ENCODE data around the gene STARD10. TPM values are rescaled to one million over a fixed set of nuclear protein-coding genes. Genes with fewer than 3 reads are reported as not detected.

The STARD10 gene
- total RNA-seq, 1 donor from 2014 or later: 38.4 TPM

DNA sequence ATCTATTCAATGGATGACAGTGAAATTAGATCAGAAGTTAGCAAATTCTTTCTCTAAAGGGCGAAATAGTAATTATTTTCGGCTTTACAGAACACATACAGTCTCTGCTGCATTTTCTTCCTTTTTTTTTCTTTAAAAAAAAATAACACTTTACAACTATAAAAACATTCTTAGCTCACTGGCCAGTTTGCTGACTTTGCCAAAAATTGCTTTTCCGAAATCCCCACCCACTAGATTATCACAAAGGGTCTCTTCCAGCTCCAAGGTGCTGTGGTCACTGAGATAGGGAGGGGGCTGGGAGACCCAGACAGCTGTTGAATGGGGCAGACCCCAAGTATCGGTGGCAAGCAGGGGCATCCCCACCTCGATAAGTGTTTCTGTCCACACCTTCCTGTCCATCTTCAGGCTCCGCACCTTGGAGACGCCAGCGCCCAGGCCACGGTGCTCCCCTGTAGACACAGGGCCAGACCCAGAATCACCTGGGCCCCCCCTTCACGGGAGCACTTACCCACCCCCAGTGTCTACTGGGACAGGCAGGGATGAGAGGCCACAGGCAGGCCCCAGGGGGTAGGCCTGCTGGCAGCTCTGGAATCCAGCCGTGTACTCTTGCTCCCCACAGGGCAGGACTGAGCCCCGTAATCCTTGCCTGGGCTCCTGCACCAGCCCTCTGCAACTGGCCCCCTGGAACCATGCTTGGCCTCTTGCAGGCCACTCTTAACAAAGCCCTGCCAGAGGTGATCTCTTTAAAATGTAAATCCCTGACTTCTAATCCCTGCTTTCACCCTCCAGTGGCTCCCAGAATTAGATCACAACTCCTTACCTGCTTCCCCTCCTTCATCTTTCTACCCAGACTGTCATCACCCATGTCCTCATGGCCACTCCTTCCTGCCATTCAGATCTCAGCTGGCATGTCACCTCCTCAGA is 88.1 kb downstream of the STARD10 start:
- H3K27me3 ChIP-seq (ENCODE audit: insufficient read depth, low read length): no peaks in the 10 kb centered on the region
- FAIRE-seq (no peak), DNase-seq (ENCODE audit: low read depth) (no peak)
- H3K4me1 Mint-ChIP-seq (ENCODE audit: low read depth, unreplicated experiment): peaks cover 15% of the 10 kb centered on the region
- H3K9ac ChIP-seq (ENCODE audit: low read length): no peak overlapping the region
- peaks cover 11% of the 10 kb centered on the region for H3K4me1 ChIP-seq (ENCODE audit: insufficient read depth, low read length)
- no peak overlapping the region for H3K27ac ChIP-seq (ENCODE audit: low read depth, low read length)
- peaks cover 38% of the 10 kb centered on the region for H3K36me3 Mint-ChIP-seq (ENCODE audit: low read depth, unreplicated experiment)
- H3K4me3 ChIP-seq (ENCODE audit: insufficient read depth, low read depth, low read length): no peak overlapping the region
- H3K27me3 Mint-ChIP-seq (ENCODE audit: low read depth, unreplicated experiment): no peaks in the 10 kb centered on the region
- no peak overlapping the region for H3K27ac Mint-ChIP-seq (ENCODE audit: unreplicated experiment)
- no peak overlapping the region for H3K4me2 ChIP-seq (ENCODE audit: low read length)
- H3K79me2 ChIP-seq (ENCODE audit: insufficient read depth, low read length): no peaks in the 10 kb centered on the region
- H3K4me3 Mint-ChIP-seq (ENCODE audit: unreplicated experiment): no peak overlapping the region
- no peaks in the 10 kb centered on the region for H3K9me3 ChIP-seq (ENCODE audit: insufficient read depth, low read depth, low read length)
- H2AFZ ChIP-seq (ENCODE audit: low read depth, low read length): no peak overlapping the region
- peaks cover 45% of the 10 kb centered on the region for H4K20me1 ChIP-seq (ENCODE audit: insufficient read depth, low read length)
- no peaks in the 10 kb centered on the region for H3K9me3 Mint-ChIP-seq (ENCODE audit: unreplicated experiment)
- no peak for TF ChIP-seq EZH2 (IDR thresholded peaks at IDR 0.05; ENCODE audit: insufficient read depth, low read length)
- TF ChIP-seq, protein P1, sequence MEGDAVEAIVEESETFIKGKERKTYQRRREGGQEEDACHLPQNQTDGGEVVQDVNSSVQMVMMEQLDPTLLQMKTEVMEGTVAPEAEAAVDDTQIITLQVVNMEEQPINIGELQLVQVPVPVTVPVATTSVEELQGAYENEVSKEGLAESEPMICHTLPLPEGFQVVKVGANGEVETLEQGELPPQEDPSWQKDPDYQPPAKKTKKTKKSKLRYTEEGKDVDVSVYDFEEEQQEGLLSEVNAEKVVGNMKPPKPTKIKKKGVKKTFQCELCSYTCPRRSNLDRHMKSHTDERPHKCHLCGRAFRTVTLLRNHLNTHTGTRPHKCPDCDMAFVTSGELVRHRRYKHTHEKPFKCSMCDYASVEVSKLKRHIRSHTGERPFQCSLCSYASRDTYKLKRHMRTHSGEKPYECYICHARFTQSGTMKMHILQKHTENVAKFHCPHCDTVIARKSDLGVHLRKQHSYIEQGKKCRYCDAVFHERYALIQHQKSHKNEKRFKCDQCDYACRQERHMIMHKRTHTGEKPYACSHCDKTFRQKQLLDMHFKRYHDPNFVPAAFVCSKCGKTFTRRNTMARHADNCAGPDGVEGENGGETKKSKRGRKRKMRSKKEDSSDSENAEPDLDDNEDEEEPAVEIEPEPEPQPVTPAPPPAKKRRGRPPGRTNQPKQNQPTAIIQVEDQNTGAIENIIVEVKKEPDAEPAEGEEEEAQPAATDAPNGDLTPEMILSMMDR (IDR thresholded peaks at IDR 0.05; ENCODE audit: insufficient read depth, low read depth, low read length): no peak
- peaks cover 12% of the 10 kb centered on the region for H3K36me3 ChIP-seq (ENCODE audit: insufficient read depth, low read length)

DNA sequence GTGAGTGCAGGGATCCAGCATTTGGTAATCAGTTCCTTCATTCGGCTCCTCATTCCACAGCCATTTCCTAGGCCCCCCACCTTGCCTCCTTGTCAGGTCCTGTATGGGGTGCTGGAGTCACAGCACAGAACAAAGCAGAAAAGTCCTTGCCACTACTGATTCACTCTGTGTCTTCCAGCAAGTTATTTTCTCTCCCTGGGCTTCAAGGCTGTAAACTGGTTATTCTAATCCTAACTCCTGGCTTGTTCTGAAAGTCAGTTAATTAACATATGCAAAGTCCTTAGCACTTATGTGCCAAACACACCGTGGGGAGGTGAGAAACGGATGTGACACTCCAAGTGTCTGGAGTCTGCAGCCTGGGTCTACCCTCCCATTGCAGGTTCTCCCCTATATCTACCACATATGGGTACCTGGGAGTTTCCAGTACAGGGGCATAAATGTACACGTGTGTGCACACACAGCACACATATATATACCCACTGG is 89.0 kb downstream of the STARD10 start:
- no peak for TF ChIP-seq EZH2 (IDR thresholded peaks at IDR 0.05; ENCODE audit: insufficient read depth, low read length)
- TF ChIP-seq, protein P1 (IDR thresholded peaks at IDR 0.05; ENCODE audit: insufficient read depth, low read depth, low read length): no peak
- Histone ChIP-seq H3K4me3 (ENCODE audit: insufficient read depth, low read depth, low read length) (no peak overlapping the region), H4K20me1 (ENCODE audit: insufficient read depth, low read length) (peaks cover 51% of the 10 kb centered on the region), H3K36me3 (ENCODE audit: insufficient read depth, low read length) (peaks cover 10% of the 10 kb centered on the region), H3K9me3 (ENCODE audit: insufficient read depth, low read depth, low read length) (no peaks in the 10 kb centered on the region), H3K9ac (ENCODE audit: low read length) (no peak overlapping the region), H2AFZ (ENCODE audit: low read depth, low read length) (no peak overlapping the region), H3K27me3 (ENCODE audit: insufficient read depth, low read length) (no peaks in the 10 kb centered on the region), H3K79me2 (ENCODE audit: insufficient read depth, low read length) (no peaks in the 10 kb centered on the region), H3K4me2 (ENCODE audit: low read length) (no peak overlapping the region), H3K4me1 (ENCODE audit: insufficient read depth, low read length) (peaks cover 11% of the 10 kb centered on the region), H3K27ac (ENCODE audit: low read depth, low read length) (no peak overlapping the region)
- no peaks in the 10 kb centered on the region for H3K9me3 Mint-ChIP-seq (ENCODE audit: unreplicated experiment)
- no peak for FAIRE-seq
- no peak overlapping the region for H3K4me3 Mint-ChIP-seq (ENCODE audit: unreplicated experiment)
- peaks cover 42% of the 10 kb centered on the region for H3K36me3 Mint-ChIP-seq (ENCODE audit: low read depth, unreplicated experiment)
- H3K4me1 Mint-ChIP-seq (ENCODE audit: low read depth, unreplicated experiment): peaks cover 21% of the 10 kb centered on the region
- H3K27ac Mint-ChIP-seq (ENCODE audit: unreplicated experiment): no peak overlapping the region
- DNase-seq (ENCODE audit: low read depth): no peak
- no peaks in the 10 kb centered on the region for H3K27me3 Mint-ChIP-seq (ENCODE audit: low read depth, unreplicated experiment)

Small RNA genes within 50 kb of the gene (microRNA-seq; reads per million reads assigned to microRNA genes)
- not detected for gene MIR4692

Other genes starting within 250 kb of the STARD10 start
- gene PDE2A, start 119.6 kb downstream of the STARD10 start, total RNA-seq: 0.75 and 0.82 TPM in 2 replicates
- 31.9 and 33.8 TPM in 2 replicates for gene ARAP1, start 41.6 kb downstream of the STARD10 start, total RNA-seq
- 9.6 and 11.7 TPM in 2 replicates for gene ATG16L2, start 20.4 kb upstream of the STARD10 start, total RNA-seq

Measured in astrocyte (in vitro differentiated cells and primary cell).